GM19468 (cell line): ENCODE results near the gene BSN.

Source experiments
- ATAC-seq: cut with Tn5 transposase; IDR thresholded peaks from one replicate; pipeline ENCODE4 v1.9.1; 2021; ENCODE audit warnings: mild to moderate bottlenecking, moderate library complexity, moderate number of reproducible peaks; ENCODE audit not compliant: unreplicated experiment; ENCODE audit errors: extremely low read depth

BSN gene

DNA sequence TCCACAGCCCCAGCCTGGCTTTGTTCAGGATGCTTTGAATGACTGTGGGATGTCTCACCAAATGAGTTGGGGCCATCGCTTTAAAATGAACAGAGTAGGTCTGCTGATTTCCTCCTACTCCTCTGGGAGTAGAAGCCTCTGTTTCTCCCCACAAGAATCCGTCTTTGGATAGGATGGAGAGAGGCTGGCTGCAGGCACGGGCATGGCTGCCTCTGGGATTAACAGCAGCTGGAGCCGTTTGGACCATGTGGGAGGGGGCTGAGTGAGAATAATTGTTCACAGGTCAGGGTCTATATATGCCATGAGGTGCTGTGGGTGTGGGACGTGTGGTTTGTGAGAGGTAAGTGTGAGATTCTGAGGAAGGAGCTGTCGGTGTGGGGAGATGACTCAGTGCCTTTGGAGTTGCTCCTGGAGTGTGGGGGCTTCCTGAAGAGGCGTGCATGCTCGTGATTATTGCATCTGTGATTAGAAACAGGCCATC, 71.9 kb downstream of the BSN start:
- no peak for ATAC-seq

- ATAC-seq = no peak
Observed at GRCh38 chr3:49626796-49627195, 72.5 kb downstream of the BSN start.

DNA sequence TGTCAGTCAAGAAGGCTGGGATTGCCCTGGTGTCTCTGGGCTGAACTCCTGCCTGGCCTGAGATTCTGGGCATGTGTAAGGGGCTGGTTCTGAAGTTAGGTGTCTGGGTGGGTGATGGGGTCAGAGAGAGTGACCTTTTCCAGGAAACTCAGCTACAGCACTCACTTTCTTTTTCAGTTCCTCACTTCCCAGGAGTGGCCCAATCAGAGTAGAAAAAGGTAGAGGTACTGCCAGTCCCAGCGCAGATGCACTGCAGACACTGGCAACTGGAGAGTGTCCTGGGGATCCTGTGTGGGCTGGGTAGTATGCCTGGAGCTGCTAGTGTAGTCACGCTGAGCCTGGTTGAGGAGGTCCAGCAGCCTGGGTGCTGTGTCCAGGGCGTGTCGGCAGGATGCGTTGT, 73.4 kb downstream of the BSN start:
- ATAC-seq = no peak

DNA sequence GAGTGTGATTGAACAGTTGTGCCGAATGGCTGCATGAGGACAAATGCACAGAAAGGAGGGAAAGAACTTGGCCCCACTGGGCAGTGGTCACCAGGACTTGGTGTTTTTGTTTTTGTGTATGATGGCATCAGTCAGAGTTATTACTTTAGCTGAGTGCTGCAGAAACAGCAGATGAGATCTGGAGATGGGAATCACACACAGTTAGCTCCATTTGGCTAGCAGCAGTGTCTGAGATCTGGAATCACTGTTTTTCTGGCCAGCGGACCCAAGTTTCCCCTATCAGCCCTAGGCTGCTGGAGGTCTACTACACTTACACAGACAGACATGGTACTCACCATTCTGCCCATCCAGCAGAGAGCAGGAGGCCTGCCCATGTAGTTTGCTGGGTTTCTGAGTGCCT, 74.0 kb downstream of the BSN start:
- no peak for ATAC-seq

DNA sequence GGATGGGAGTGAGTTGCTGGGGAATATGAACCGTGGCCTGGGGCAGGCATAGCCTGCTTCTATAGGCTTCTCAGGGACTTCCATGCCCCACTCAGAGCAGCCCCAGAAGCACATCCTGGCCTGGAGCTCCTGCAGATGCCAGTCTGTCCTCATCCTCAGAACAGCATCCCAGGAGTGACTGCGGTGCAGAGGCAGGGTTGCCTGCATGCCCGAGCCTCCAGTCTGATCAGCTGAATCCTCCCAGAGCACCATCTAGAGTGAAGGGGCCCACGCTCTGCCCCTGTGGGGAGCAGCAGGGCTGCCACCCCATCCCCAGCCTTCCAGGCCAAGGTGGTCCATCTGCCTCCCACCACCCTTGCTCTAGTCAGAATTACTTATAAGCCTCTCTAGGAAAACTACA, 75.2 kb downstream of the BSN start:
- no peak for ATAC-seq

DNA sequence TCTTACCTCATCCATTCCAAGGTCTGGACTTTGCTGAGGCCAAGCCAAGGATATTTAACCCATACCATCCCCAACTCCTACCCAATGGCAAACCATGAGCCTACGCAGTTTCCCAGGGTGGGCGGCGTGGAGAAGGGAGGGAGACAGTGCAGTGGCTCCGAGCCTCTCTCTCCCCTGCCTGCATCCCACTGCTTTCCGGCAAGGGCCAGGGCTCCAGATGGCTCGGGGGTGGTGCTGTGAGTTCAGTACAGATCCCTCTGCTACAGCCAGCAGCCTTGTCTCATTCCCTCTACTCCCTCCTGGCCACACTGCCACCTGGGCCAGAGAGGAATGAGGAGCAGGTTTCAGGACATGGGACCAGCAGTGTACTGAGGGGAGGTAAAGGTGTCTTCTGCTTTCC, 75.6 kb downstream of the BSN start:
- ATAC-seq = no peak

DNA sequence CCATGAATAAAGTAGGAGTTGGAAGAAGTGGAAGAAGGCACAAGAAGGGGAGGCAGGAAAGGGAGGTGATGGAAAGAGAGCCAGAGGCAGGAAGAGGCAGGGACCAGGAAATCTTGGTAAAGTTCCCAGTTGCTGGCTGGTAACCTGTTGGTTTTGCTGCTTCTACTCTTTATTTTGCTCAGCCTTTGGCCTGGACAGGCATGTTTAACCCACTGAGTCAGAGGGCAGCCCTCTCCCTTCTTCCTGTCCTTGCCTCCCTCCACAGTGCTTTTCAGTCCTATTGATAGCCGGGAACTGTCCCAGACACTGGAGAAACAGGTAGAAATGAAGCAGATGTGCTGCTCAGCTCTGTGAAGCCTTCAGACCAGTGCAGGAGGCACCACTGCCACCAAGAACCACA, 76.5 kb downstream of the BSN start:
- ATAC-seq = no peak

- no peak for ATAC-seq
Observed at GRCh38 chr3:49634736-49635135, 80.5 kb downstream of the BSN start.

GRCh38 chr3:49636883-49637609, 82.8 kb downstream of the BSN start:
- ATAC-seq = no peak

- no peak for ATAC-seq
Observed at GRCh38 chr3:49638445-49638844, 84.2 kb downstream of the BSN start.

- ATAC-seq = no peak
Observed at GRCh38 chr3:49639551-49639950, 85.3 kb downstream of the BSN start.

DNA sequence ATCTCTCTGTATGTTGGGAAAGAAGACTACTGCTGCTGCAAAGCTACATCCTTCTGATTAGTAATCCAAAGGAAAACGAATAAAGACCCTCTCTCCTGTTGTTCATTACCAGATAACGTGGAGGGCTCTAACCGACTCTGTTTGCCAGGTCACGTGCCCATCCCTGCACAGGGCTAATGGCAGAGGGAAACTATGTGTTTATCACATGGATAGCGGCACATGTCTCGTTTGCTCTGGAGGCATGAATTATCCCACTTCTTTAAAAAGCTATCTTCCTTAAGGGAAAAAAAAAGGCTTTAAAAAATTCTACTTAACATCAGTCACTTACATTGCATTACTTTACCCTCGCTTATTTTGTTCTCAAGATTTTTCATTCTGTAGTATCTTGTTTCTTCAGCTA, 87.0 kb downstream of the BSN start:
- ATAC-seq = no peak

GRCh38 chr3:49641921-49642707, 87.8 kb downstream of the BSN start:
- no peak for ATAC-seq

DNA sequence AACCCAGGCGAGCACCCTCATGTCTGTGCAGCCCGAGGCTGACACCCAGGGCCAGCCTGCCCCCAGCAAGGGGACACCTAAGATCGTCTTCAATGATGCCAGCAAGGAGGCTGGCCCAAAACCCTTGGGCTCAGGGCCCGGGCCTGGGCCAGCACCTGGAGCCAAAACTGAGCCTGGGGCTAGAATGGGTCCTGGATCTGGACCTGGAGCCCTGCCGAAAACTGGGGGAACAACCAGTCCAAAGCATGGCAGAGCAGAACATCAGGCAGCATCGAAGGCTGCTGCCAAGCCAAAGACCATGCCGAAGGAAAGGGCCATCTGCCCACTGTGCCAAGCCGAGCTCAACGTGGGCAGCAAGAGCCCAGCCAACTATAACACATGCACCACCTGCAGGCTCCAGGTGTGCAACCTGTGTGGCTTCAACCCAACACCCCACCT, 88.5 kb downstream of the BSN start:
- no peak for ATAC-seq

DNA sequence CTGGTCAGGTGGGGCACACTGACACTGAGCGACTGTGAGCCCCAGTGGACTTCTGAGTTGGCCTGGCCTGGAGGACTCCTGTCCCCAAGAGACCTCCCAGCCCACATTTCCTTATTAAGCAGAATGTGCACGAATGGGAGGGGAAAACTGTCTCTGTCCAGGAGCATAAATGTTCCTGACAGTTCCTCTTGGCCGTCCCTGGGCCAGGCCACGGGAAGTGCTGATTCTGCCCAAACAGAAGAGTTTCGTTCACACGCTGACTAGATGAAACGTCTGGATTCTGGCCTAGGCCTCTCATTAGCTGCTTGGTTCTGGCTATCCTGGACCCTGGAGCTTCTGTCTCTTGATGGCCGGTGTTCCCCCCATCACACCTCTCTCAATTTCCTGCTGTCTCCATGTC, 90.4 kb downstream of the BSN start:
- ATAC-seq = no peak

- ATAC-seq = no peak
Observed at GRCh38 chr3:49646236-49646635, 92.0 kb downstream of the BSN start.

DNA sequence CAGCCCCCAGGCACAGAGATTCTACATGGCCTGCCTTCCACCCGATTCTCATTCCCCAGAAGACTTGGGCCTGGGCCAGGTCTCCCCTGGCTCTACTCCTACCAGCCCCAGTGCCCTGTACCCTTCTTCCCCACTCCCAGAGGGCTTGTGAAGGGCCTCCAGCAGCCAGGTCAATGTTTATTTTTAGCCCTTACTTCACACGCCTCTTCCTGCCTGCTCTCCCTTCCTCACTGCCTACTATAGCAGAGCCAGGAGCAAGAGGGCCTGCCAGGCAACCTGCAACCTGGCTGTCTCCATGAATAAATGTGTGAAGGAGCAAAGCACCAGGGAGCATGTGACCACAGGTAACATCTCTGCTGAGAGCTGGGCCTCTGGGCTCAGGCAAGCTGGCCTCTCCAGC, 93.5 kb downstream of the BSN start:
- no peak for ATAC-seq

- no peak for ATAC-seq
Observed at GRCh38 chr3:49648354-49649019, 94.2 kb downstream of the BSN start.

DNA sequence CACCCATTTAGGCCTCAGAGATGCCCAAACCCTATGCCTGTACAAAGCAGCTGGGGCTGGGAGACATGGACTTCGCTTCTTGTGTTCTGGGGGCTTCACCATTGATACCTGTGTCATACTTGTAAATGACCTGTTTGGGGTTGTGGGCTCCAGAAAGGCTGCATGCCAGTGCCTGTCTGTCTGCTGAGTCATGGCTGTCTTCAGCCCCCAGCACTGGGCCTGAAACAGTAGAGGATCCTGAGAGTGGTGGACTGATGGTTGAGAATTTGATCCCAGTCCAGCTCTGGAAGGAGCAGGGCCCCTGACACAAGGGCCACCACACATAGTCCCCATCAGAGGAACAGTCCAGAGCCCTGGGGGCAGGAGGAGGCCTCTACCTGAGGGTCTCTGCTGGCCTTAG, 95.3 kb downstream of the BSN start:
- no peak for ATAC-seq

DNA sequence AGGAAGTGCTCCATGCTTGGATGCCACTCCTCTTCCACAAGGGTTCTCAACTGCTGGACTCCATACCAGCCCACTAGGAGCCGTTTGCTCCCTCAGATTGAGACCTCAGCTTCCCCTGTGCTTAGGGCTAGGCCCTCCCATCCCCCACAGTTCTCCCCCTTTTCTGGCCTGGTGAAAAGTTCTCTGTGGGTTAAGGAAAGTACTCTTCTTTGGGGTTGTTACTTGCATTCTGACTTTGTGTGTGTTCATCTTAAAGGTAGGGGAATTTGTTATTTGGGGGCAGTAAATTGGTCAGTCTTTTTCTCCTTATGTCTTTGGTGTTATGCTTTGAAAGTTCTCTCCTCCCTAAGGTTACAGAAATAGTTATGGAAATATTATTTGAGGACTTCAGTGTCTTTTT, 95.9 kb downstream of the BSN start:
- no peak for ATAC-seq

GRCh38 chr3:49650637-49651036, 96.4 kb downstream of the BSN start:
- ATAC-seq = no peak
